ENCODE results near the gene KIAA0930. TPM values are rescaled to one million over a fixed set of nuclear protein-coding genes. Genes with fewer than 3 reads are reported as not detected.

KIAA0930 gene
- polyA plus RNA-seq, 1 of the 3 experiments (the other 2 are of a cell fraction) = 80.8 TPM

GRCh38 chr22:45200860-45201511, 39.7 kb downstream of the KIAA0930 start:
- peaks cover 4% of the 10 kb centered on the region for H3F3A ChIP-seq (replicated peaks; ENCODE audit: insufficient read depth)
- H3K27ac ChIP-seq (ENCODE audit: low read depth in 2 of 2, low read length in 1 of 2) = no peak overlapping the region
- H2AFZ ChIP-seq (ENCODE audit: low read depth) = no peak overlapping the region
- peak; percentile 27 for DNase-seq
- H3K9me3 ChIP-seq = no peaks in the 10 kb centered on the region
- H3K4me2 ChIP-seq = no peak overlapping the region
- H3K27me3 ChIP-seq (ENCODE audit: insufficient read depth) = no peaks in the 10 kb centered on the region
- H3K4me1 ChIP-seq (ENCODE audit: control insufficient read depth in 1 of 2, insufficient read depth in 2 of 2, low read depth in 1 of 2, low read length in 1 of 2) = no peaks in the 10 kb centered on the region; a peak in 1 of 4 replicates
- CTCF ChIA-PET = interaction anchor here (0.7 to 1.3 kb wide), 3 partner anchors 8 to 227 kb away, joined by 3 to 7 read pairs (median 3); no protein-coding TSS in a partner anchor
- peaks cover 10 to 70% of the 10 kb centered on the region in 2 experiments for H3K36me3 ChIP-seq (replicated peaks in 1 of 2; ENCODE audit: control insufficient read depth in 1 of 2, insufficient read depth in 2 of 2, low read length in 1 of 2)
- H3K9me2 ChIP-seq = no peaks in the 10 kb centered on the region
- 95% methylated on average over 16 of the region's 18 CpGs for WGBS (ENCODE audit: low lambda C conversion rate)
- POLR2A ChIA-PET = no interaction called here
- no peaks in the 10 kb centered on the region for H3K79me2 ChIP-seq (ENCODE audit: insufficient read depth)
- no peak overlapping the region for H3K9ac ChIP-seq
- H3K4me3 ChIP-seq (ENCODE audit: low read depth in 2 of 2, low read length in 1 of 2) = no peak overlapping the region
- 0 out of 2 replicates have a peak, but pooled peaks cover 6% of the 10 kb centered on the region for H4K20me1 ChIP-seq (ENCODE audit: insufficient read depth)
- TF ChIP-seq, protein P1, sequence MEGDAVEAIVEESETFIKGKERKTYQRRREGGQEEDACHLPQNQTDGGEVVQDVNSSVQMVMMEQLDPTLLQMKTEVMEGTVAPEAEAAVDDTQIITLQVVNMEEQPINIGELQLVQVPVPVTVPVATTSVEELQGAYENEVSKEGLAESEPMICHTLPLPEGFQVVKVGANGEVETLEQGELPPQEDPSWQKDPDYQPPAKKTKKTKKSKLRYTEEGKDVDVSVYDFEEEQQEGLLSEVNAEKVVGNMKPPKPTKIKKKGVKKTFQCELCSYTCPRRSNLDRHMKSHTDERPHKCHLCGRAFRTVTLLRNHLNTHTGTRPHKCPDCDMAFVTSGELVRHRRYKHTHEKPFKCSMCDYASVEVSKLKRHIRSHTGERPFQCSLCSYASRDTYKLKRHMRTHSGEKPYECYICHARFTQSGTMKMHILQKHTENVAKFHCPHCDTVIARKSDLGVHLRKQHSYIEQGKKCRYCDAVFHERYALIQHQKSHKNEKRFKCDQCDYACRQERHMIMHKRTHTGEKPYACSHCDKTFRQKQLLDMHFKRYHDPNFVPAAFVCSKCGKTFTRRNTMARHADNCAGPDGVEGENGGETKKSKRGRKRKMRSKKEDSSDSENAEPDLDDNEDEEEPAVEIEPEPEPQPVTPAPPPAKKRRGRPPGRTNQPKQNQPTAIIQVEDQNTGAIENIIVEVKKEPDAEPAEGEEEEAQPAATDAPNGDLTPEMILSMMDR (IDR thresholded peaks at IDR 0.05) = no peak
- TF ChIP-seq, protein P2, sequence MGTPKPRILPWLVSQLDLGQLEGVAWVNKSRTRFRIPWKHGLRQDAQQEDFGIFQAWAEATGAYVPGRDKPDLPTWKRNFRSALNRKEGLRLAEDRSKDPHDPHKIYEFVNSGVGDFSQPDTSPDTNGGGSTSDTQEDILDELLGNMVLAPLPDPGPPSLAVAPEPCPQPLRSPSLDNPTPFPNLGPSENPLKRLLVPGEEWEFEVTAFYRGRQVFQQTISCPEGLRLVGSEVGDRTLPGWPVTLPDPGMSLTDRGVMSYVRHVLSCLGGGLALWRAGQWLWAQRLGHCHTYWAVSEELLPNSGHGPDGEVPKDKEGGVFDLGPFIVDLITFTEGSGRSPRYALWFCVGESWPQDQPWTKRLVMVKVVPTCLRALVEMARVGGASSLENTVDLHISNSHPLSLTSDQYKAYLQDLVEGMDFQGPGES (IDR thresholded peaks at IDR 0.05; ENCODE audit: low read depth, low read length) = no peak
- TF ChIP-seq NFIC (IDR thresholded peaks at IDR 0.05; ENCODE audit: borderline replicate concordance) = no peak
- TF ChIP-seq REST (IDR thresholded peaks at IDR 0.05; ENCODE audit: low read depth, low read length) = no peak
- no peak for TF ChIP-seq SIN3A (IDR thresholded peaks at IDR 0.05; ENCODE audit: borderline replicate concordance, low read depth, low read length)
- no peak for TF ChIP-seq FOSL2 (IDR thresholded peaks at IDR 0.05; ENCODE audit: borderline replicate concordance, low read depth)
- TF ChIP-seq, protein P3, sequence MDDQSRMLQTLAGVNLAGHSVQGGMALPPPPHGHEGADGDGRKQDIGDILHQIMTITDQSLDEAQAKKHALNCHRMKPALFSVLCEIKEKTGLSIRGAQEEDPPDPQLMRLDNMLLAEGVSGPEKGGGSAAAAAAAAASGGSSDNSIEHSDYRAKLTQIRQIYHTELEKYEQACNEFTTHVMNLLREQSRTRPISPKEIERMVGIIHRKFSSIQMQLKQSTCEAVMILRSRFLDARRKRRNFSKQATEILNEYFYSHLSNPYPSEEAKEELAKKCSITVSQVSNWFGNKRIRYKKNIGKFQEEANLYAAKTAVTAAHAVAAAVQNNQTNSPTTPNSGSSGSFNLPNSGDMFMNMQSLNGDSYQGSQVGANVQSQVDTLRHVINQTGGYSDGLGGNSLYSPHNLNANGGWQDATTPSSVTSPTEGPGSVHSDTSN (IDR thresholded peaks at IDR 0.05) = no peak
- no peak for TF ChIP-seq EZH2phosphoT487 (IDR thresholded peaks at IDR 0.05; ENCODE audit: borderline replicate concordance, low read depth)
- TF ChIP-seq, protein P4, sequence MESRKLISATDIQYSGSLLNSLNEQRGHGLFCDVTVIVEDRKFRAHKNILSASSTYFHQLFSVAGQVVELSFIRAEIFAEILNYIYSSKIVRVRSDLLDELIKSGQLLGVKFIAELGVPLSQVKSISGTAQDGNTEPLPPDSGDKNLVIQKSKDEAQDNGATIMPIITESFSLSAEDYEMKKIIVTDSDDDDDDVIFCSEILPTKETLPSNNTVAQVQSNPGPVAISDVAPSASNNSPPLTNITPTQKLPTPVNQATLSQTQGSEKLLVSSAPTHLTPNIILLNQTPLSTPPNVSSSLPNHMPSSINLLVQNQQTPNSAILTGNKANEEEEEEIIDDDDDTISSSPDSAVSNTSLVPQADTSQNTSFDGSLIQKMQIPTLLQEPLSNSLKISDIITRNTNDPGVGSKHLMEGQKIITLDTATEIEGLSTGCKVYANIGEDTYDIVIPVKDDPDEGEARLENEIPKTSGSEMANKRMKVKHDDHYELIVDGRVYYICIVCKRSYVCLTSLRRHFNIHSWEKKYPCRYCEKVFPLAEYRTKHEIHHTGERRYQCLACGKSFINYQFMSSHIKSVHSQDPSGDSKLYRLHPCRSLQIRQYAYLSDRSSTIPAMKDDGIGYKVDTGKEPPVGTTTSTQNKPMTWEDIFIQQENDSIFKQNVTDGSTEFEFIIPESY (IDR thresholded peaks at IDR 0.05; ENCODE audit: borderline replicate concordance, low read depth) = no peak
- no peak for TF ChIP-seq RCOR1 (IDR thresholded peaks at IDR 0.05; ENCODE audit: low read length)
- TF ChIP-seq, protein P5, sequence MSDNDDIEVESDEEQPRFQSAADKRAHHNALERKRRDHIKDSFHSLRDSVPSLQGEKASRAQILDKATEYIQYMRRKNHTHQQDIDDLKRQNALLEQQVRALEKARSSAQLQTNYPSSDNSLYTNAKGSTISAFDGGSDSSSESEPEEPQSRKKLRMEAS (IDR thresholded peaks at IDR 0.05; ENCODE audit: low read depth) = no peak
- TF ChIP-seq SMC3 (IDR thresholded peaks at IDR 0.05; ENCODE audit: low read depth, low read length) = no peak
